ENCODE measurements around the gene ROR2. TPM values are rescaled to one million over a fixed set of nuclear protein-coding genes. Genes with fewer than 3 reads are reported as not detected.
"Not testable (repeated sequence)": the region's sequence is repeated elsewhere in the genome, so short reads cannot be mapped to it uniquely, and the experiment has no call there.

The ROR2 gene
- total RNA-seq, 3 donors from 2014 or later = 0.10 to 0.16 (median 0.11) TPM

DNA sequence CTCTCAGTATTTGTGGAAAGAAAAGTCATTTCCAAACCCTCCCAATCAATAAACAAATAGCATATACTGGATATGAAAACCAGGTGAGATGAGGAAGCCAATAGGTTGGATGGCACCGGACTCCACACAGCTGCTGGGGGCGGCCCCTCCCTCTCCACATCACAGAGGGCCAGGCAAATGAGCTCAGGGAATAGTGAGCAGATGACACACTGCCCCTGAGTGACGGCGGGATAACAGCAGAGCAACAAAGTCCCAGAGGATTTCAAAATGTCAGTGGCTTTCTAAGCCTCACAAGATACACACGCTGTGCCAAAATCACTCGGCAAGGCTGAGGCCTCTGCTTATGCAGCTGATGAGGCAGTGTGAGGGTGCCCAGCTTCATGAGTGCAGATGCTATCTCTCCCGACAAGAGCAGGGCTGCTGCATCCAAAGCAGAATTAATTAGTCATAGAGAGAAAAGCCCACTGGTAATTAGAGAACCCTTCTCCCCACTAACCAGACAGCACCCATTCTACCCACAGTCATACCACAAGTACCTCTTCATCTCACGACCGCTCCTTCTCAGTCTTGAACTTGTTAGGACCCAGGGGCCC is 291.4 kb downstream of the ROR2 start:
- Mint-ChIP-seq H3K9me3 (no peaks in the 10 kb centered on the region), H3K4me1 (ENCODE audit: low read depth) (no peaks in the 10 kb centered on the region), H3K4me3 (no peak overlapping the region), H3K27me3 (ENCODE audit: low read depth) (peaks cover 16% of the 10 kb centered on the region), H3K36me3 (ENCODE audit: insufficient read depth) (no peaks in the 10 kb centered on the region)
- ATAC-seq (no peak), DNase-seq (no peak)

DNA sequence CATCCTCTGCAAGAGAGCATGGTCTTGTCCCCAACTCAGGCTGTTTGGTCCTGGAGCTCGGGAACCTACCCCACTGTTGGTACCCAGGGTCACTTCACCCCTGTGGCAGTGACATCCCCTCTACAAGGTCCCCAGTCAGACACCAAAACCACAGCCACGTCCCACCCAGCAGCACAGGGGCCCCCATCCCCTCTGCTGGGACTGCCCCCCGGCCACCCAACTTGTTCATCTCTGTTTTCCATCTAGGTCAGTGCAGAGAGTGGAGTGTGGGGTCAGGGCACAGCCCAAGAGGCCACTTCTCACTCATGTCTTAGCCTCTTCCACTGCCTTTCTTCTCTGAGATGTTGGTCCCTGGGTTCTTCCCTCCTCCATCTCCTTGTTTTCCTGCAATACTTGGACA is 292.5 kb downstream of the ROR2 start:
- H3K4me3 Mint-ChIP-seq = no peak overlapping the region
- no peaks in the 10 kb centered on the region for H3K4me1 Mint-ChIP-seq (ENCODE audit: low read depth)
- no peaks in the 10 kb centered on the region for H3K36me3 Mint-ChIP-seq (ENCODE audit: insufficient read depth)
- ATAC-seq (no peak), DNase-seq (no peak)
- H3K9me3 Mint-ChIP-seq = no peaks in the 10 kb centered on the region
- H3K27me3 Mint-ChIP-seq (ENCODE audit: low read depth) = peaks cover 16% of the 10 kb centered on the region

DNA sequence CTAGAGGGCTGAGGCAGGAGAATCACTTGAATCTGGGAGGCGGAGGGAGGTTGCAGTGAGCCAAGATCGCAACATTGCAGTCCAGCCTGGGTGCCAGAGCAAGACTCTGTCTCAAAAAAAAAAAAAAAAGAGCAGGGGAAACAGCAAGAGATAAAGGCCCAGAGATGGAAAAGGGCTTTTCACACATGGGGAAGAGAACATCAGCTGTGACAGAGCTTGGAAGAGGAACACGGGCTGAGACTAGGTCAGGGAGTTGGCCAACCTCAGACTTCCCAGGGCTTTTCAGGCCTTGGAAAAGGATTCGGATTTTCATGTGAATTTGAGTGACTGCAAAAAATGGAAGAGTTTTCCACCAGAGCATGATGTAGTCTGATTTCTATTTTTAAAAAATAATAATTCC is 294.4 kb downstream of the ROR2 start:
- Mint-ChIP-seq H3K4me3 (no peak overlapping the region), H3K27me3 (ENCODE audit: low read depth) (peaks cover 13% of the 10 kb centered on the region), H3K36me3 (ENCODE audit: insufficient read depth) (no peaks in the 10 kb centered on the region), H3K9me3 (no peaks in the 10 kb centered on the region), H3K4me1 (ENCODE audit: low read depth) (no peaks in the 10 kb centered on the region)
- DNase-seq = no peak
- ATAC-seq = no peak

DNA sequence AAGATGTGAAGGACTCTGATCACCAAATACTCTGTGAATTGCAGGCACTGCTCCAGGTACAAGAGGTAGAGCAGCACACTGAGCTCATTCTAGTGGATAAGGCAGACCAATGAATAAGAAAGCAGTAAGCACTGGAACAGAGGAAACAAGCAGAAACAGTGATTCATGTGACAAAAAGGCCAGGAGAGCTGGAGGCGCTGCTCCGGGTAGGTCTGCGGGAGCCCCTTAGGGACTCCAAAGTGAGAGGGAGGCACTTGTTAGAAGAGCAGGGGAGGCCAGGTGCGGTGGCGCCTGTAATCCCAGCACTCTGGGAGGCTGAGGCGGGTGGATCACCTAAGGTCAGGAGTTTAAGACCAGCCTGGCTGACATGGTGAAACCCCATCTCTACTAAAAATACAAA is 294.8 kb downstream of the ROR2 start:
- H3K4me3 Mint-ChIP-seq = no peak overlapping the region
- H3K27me3 Mint-ChIP-seq (ENCODE audit: low read depth) = peaks cover 13% of the 10 kb centered on the region
- no peaks in the 10 kb centered on the region for H3K36me3 Mint-ChIP-seq (ENCODE audit: insufficient read depth)
- no peaks in the 10 kb centered on the region for H3K4me1 Mint-ChIP-seq (ENCODE audit: low read depth)
- no peak for ATAC-seq
- no peak for DNase-seq
- H3K9me3 Mint-ChIP-seq = no peaks in the 10 kb centered on the region

DNA sequence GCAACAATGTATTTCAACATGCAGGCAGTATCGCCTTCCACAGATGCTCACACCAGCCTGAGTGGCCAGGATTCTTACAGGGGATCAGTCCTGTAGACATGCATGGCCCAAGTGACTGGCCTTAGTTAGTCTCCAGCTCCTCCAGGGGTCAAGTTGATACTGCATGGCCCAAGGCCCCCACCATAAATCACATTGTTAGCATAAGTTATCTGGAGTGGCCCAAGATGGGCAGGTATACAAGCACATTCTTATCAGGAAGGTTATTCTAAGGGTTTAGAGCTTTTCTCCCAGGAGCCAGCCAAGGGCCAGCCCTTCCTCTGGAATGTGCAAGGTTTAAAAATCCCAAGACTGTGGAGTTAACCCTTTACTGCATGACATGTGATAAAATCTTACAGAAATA is 295.5 kb downstream of the ROR2 start:
- ATAC-seq (no peak), DNase-seq (no peak)
- no peaks in the 10 kb centered on the region for H3K36me3 Mint-ChIP-seq (ENCODE audit: insufficient read depth)
- H3K4me1 Mint-ChIP-seq (ENCODE audit: low read depth) = no peaks in the 10 kb centered on the region
- H3K9me3 Mint-ChIP-seq = no peaks in the 10 kb centered on the region
- peaks cover 13% of the 10 kb centered on the region for H3K27me3 Mint-ChIP-seq (ENCODE audit: low read depth)
- H3K4me3 Mint-ChIP-seq = no peak overlapping the region

DNA sequence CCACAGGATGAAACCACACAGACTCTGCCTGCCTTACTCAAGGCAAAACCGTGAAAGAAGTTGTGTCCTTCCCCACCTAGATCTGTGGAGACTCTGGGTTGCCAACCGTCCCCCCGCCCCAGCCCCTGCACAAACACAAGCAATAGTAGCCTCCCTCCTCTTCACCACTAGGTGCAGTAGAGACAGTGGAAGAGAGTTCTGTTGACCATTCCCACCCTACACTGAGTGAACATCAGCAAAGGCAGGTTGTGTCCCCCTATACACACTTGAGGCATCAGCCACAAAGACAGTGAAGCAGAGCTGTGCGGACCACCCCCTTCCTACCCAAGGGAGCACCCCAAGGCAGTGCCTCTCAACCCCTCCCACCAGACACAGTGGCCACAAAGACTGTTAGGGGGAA is 302.7 kb downstream of the ROR2 start:
- Mint-ChIP-seq H3K4me1 (ENCODE audit: low read depth) (no peaks in the 10 kb centered on the region), H3K9me3 (no peaks in the 10 kb centered on the region), H3K4me3 (no peak overlapping the region), H3K36me3 (ENCODE audit: insufficient read depth) (no peaks in the 10 kb centered on the region), H3K27me3 (ENCODE audit: low read depth) (peaks cover 16% of the 10 kb centered on the region)
- ATAC-seq (no peak), DNase-seq (no peak)

DNA sequence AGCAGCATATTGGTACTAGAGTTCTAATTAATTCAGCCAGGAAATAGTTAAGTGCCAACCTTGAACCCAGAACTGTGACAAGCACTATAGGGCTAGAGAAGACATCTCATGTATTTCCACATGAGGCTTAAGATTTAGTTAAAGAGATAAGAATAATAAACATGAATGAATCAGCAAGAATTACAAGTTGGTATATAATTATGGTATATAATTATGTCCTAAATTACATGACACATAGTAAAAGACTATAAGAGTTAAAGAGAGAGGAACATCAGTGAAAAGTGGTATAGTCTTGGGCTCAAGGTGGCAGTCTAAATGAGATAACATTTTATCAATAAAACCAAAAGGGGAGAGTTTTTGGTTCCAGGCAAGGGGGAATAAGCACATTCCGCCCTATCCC is 303.3 kb downstream of the ROR2 start:
- Mint-ChIP-seq H3K4me1 (ENCODE audit: low read depth) (no peaks in the 10 kb centered on the region), H3K27me3 (ENCODE audit: low read depth) (peaks cover 16% of the 10 kb centered on the region), H3K9me3 (no peaks in the 10 kb centered on the region), H3K4me3 (no peak overlapping the region), H3K36me3 (ENCODE audit: insufficient read depth) (no peaks in the 10 kb centered on the region)
- DNase-seq = no peak
- ATAC-seq = no peak

DNA sequence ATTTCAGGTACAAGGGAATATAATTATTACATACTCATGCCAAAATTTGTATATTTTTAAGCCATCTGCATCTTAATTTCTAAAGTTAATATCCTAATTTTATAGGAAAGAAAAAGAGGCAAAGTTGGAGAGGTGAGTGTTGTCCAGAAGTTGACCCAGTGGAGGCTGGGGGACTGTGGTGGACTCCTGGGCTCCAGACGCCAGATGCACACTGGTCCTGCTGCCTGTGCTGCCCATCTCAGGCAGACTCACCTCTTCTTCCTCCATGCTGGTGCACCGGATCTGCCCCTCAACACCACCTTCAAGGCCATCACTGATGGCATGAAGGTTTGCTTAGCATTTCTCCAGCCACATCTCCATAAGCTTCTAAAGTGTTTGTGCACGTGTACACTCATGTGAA is 305.6 kb downstream of the ROR2 start:
- no peak for ATAC-seq
- no peak for DNase-seq
- Mint-ChIP-seq H3K27me3 (ENCODE audit: low read depth) (peaks cover 18% of the 10 kb centered on the region), H3K4me3 (no peak overlapping the region), H3K36me3 (ENCODE audit: insufficient read depth) (peaks cover 1% of the 10 kb centered on the region), H3K4me1 (ENCODE audit: low read depth) (no peaks in the 10 kb centered on the region), H3K9me3 (peaks cover 14% of the 10 kb centered on the region)

DNA sequence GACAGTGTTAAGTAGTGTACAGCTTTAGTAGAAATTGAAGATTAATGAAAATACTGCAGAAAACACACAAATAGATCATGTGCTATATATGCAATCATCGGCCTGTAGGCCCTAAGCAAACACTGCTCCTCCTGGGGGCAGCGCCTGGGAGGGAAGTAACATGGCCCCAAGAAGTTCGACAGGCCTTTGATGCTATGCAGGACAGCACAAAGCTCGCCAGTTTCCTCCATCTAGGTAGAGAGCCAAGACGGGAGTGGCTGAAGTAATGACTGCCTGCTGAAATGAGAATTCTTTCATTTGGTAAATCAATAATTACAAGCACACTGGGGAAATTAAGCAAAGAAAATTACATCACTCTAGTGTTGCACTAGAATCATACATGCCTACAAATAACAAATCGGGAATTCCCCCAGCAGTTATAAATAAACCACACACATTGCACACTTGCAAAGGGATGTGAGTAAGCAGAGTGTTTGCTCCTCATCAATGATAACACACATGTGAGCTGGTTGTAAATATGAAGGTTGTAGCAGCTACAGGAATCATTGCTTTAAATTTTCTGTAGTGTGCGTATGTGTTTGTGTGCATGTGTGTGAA is 306.4 kb downstream of the ROR2 start:
- DNase-seq = no peak
- Mint-ChIP-seq H3K4me3 (no peak overlapping the region), H3K4me1 (ENCODE audit: low read depth) (no peaks in the 10 kb centered on the region), H3K9me3 (peaks cover 14% of the 10 kb centered on the region), H3K27me3 (ENCODE audit: low read depth) (peaks cover 18% of the 10 kb centered on the region), H3K36me3 (ENCODE audit: insufficient read depth) (peaks cover 1% of the 10 kb centered on the region)
- no peak for ATAC-seq

DNA sequence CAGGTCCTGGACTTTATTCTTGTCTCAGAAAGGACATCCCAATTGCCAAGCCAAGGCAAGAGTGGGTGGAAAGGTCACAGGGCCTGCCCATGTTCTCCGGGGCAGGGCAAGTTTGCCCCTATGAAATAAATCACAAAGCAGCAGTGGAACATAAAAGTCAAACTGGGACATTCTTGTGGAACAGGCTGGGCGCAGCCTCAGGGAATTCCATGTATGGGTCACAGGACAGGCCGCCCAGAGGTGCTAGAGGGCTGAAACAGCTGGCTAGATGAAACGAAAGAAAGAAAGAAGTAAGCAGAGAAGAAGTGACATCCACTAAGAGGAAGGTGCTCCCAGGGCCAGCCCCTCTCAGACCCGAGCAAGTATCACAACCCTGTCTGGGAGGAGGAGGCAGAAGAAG is 307.3 kb downstream of the ROR2 start:
- Mint-ChIP-seq H3K27me3 (ENCODE audit: low read depth) (peaks cover 18% of the 10 kb centered on the region), H3K4me1 (ENCODE audit: low read depth) (no peaks in the 10 kb centered on the region), H3K4me3 (no peak overlapping the region), H3K36me3 (ENCODE audit: insufficient read depth) (peaks cover 1% of the 10 kb centered on the region), H3K9me3 (peaks cover 14% of the 10 kb centered on the region)
- DNase-seq (no peak), ATAC-seq (no peak)

DNA sequence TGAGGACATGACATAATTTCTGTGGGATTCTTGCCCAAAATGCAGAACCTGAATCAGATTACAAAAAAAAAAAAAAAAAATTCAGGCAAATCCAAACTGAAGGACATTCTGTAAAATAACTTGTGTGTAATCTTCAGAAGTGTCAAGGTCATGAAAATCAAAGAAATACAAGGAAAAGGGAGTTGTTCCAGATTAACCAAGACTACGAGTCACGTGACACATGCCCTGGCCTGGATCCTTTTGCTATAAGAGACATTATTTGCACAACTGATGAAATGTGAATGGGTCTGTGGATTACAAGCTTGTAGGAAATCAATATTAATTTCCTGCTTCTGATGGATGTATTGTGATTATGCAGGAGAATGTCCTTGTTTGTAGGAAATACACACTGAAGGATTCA is 309.6 kb downstream of the ROR2 start:
- no peaks in the 10 kb centered on the region for H3K4me1 Mint-ChIP-seq (ENCODE audit: low read depth)
- DNase-seq (no peak), ATAC-seq (no peak)
- no peak overlapping the region for H3K4me3 Mint-ChIP-seq
- peaks cover 6% of the 10 kb centered on the region for H3K27me3 Mint-ChIP-seq (ENCODE audit: low read depth)
- H3K36me3 Mint-ChIP-seq (ENCODE audit: insufficient read depth) = peaks cover 1% of the 10 kb centered on the region
- H3K9me3 Mint-ChIP-seq = peaks cover 14% of the 10 kb centered on the region

DNA sequence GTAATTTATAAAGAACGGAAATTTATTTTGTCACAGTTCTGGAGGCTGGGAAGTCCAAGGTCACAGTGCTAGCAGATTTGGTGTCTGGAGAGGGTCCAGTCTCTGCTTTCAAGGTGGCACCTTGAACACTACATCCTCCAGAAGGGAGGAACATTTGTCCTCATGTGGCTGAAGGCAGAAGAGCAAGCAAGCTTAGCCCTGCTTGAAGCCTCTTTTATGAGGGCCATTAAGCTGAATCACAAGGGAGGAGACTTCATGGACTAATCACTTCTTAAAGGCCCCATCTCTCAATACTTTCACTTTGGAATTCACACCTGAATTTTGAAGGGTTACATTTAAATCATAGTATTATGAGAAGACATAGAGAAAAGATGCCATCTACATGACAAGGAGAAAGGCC is 311.0 kb downstream of the ROR2 start:
- Mint-ChIP-seq H3K36me3 (ENCODE audit: insufficient read depth) (peaks cover 1% of the 10 kb centered on the region), H3K9me3 (peaks cover 14% of the 10 kb centered on the region), H3K4me1 (ENCODE audit: low read depth) (no peaks in the 10 kb centered on the region), H3K27me3 (ENCODE audit: low read depth) (peaks cover 10% of the 10 kb centered on the region), H3K4me3 (no peak overlapping the region)
- ATAC-seq = no peak
- DNase-seq = no peak

DNA sequence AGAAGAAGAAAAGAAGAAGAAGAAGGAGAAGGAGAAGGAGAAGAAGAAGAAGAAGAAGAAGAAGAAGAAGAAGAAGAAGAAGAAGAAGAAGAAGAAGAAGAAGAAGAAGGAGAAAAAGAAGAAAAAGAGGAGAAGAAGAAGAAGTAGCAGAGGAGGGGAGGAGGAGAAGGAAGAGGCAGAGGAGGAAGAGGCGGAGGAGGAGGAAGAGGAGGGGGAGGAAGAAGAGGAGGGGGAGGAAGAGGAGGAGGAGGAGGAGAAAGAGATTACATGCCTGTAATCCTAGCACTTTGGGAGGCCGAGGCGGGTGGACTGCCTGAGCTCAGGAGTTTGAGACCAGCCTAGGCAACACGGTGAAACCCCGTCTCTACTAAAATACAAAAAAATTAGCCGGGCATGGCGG is 315.2 kb downstream of the ROR2 start:
- peaks cover 27% of the 10 kb centered on the region for H3K27me3 Mint-ChIP-seq (ENCODE audit: low read depth)
- H3K9me3 Mint-ChIP-seq; DNase-seq; H3K4me1 Mint-ChIP-seq (ENCODE audit: low read depth); H3K4me3 Mint-ChIP-seq; H3K36me3 Mint-ChIP-seq (ENCODE audit: insufficient read depth); ATAC-seq: not testable (repeated sequence)

DNA sequence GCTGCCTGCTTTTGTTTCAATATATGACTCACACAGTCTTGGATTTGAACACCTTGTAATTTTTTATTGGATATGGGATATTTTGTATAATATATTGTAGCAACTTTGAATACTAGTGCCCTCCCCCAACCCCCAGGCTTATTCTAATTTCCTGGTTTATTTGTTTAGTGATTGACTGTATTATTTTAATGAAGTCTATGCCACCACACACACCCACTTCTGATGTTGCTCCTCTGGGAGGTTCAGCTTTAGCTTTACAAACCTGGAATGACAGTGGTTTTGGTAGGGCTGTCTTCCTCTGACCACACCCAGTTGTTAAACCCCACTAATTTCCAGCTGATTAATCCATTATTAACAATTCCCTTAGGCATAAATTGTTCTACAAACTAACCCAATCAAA is 320.3 kb downstream of the ROR2 start:
- H3K36me3 Mint-ChIP-seq (ENCODE audit: insufficient read depth) = no peaks in the 10 kb centered on the region
- no peaks in the 10 kb centered on the region for H3K4me1 Mint-ChIP-seq (ENCODE audit: low read depth)
- ATAC-seq (no peak), DNase-seq (no peak)
- peaks cover 25% of the 10 kb centered on the region for H3K27me3 Mint-ChIP-seq (ENCODE audit: low read depth)
- peaks cover 9% of the 10 kb centered on the region for H3K9me3 Mint-ChIP-seq
- no peak overlapping the region for H3K4me3 Mint-ChIP-seq

DNA sequence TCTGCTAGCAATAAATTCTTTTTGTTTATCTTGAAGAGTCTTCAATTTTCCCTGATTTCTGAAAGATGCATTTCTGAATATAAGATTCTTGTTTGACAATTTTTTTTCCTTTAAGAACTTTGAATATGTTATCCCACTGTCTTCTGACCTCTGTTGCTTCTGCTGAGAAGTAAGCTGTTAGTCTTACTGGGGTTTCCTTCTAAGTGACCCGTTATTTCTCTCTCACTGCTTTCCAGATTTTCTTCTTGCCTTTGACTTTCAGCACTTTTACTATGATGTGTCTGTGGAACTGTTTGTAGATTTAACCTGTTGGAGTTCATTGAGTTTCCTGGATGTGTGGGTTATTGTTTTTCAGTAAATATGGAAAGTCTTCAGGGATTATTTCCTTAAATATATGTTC is 321.1 kb downstream of the ROR2 start:
- Mint-ChIP-seq H3K9me3 (peaks cover 9% of the 10 kb centered on the region), H3K27me3 (ENCODE audit: low read depth) (peaks cover 22% of the 10 kb centered on the region), H3K4me3 (no peak overlapping the region), H3K4me1 (ENCODE audit: low read depth) (no peaks in the 10 kb centered on the region), H3K36me3 (ENCODE audit: insufficient read depth) (no peaks in the 10 kb centered on the region)
- ATAC-seq (no peak), DNase-seq (no peak)

Data from activated T-cell treated with anti-CD3 and anti-CD28 coated beads, Interleukin-2, amount 50 U/mL, for 4 hours (primary cell).